HG02678 (cell line): ENCODE data around the gene MRPL28.
A peak's percentile ranks its signal among the peaks of the same experiment; 100 is the strongest.
"Not testable (repeated sequence)": the region's sequence is repeated elsewhere in the genome, so short reads cannot be mapped to it uniquely, and the experiment has no call there.

ENCODE experiments used
- ATAC-seq: cut with Tn5 transposase; IDR thresholded peaks from one replicate; pipeline ENCODE4 v1.9.1; 2021; ENCODE audit warnings: mild to moderate bottlenecking, moderate library complexity; ENCODE audit not compliant: unreplicated experiment

MRPL28 gene

DNA sequence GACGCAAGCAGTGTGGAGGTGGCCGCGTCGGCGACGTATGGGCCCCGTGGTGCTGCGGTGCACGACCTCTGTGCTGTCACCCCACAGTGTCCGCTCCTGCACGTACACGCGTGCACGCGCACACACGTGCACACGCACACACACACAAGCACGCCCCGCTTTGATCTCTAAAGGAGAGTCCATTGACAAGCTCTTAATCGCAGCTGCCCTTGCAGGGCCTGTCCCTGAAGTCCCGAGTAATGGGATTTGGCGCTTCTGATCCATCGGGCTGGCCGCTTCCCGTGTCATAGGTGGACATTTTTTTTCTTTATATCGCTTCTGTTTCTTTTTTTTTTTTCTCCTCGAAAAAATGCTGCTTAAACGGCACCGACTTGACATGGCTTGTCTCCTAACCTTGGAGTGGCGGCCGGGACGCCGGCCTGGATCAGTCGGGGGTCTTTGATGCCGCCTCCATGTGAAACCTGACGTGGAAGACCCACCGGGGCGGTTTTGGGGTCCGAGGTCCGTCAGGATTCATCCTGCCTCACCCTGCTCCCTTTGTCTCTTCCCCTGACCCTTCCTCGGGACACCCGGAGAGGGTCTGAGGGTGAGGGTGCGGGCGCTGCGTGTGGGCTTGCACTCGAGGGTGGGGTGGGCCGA is 9.5 kb downstream of the MRPL28 start:
- no peak for ATAC-seq

DNA sequence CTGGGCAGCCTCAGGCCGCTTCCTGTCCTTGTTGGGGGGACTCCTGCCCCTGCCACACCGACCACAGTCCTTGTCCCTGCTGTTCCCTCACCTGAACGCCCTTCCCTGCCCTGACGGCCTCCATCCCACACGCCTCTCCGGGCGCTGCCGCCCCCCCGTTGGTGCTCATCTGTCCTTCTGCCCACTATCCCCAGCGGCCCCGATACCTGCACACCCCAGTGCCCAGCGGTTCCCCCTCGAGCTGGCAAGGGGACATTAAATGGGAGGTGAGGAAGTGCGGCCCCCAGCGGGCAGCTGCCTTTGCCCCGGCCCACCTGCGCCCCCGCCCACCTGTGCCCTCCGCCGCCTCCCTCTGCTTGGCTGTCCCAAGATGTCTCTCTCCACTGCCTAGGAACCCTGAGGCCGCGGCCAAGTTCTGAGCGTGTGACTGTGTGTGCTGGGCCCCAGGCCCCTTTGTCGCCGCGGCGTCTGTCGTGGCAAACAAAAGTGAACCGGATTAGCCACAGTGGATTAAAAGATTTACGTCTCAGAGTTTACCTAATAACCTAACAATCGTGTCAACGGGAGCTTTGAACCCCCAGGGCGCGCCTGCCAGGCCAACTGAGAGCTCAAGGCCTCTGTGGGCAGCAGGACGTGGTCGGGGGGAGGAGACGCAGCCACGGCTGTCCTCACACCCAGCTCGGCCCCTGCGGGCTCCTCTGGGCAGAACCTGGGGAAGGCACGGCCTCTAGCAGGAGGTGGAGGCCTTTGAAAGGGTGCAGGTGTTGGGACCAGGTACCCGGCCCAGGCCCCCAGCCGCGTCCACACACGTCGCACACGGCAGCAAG is 10.3 kb downstream of the MRPL28 start:
- ATAC-seq: no peak

DNA sequence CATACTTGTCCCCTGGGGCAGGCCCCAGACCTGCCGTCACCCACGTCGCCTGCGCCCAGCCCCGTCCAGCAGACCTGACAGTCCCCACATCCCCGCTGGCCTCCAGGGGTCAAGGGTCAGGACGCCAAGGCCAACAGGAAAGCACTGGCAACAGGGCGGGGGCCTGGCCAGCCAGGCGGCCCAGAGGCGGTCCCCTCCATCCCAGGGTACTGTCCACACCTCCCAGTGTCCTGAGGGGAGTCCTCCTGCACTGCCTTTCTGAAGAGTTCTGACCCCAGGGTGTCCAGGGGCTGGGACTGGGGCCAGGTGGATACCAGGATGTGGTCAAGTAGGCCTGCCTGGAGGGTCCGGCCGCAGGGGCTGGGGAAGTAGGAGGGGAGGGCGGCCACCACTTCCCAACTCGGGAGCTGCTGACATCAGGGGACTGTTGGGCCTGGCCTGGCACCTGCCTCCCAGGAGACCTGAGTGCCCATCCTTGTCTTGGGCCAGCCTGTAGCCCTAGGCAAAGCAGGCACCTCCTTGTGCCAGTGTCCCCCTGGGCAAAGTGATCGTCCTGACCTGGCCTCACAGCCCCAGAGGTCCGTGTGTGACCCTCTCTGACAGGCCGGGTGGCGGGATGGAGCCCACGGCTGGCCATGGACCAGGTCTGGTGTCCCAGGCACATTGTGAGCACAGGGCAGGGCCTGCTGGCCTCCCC is 11.1 kb downstream of the MRPL28 start:
- ATAC-seq: no peak

DNA sequence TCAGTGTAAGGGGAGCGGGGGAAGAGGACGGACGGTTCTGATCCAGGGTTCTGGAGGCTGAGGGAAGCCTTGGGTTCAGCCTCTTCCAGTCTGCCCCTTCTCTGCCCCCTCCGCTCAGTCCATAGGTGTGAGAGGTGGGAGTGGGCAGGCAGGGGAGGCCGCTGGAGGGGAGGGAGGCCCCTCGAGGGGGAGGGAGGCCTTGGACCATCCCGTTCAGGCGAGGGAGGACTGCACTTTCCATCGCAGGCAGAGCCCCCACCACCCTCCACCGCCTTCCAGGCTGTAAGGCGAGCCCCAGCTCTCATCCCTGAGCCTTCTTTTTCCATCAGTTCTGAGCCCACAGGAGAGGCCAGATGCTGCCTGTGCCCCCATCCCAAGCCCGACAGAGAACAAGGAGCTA is 13.6 kb downstream of the MRPL28 start:
- no peak for ATAC-seq

DNA sequence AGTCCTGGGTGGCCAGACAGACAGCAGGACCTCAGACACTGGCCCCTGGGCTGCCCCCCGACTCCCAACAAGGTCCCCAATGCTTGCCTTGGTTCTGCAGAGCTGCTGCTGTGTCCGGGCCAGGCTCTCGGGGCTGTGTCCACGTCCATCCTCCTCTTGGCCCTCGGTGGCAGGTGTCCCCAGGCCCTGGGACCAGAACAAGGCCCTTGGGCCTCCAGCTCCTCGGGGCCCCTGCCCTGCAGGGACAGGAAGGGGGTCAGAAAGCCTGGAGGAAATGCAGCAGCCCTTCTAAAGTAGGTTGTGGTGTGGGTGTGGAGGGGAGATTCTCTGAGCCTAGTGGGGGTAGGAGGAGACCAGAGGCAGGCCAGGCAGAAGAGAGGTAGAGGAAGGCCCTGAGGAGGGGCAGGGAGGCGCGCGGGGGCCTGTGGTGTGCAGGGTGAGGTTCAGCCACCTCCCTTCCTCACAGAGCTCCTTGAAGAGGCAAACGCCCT is 15.3 kb downstream of the MRPL28 start:
- ATAC-seq: no peak

DNA sequence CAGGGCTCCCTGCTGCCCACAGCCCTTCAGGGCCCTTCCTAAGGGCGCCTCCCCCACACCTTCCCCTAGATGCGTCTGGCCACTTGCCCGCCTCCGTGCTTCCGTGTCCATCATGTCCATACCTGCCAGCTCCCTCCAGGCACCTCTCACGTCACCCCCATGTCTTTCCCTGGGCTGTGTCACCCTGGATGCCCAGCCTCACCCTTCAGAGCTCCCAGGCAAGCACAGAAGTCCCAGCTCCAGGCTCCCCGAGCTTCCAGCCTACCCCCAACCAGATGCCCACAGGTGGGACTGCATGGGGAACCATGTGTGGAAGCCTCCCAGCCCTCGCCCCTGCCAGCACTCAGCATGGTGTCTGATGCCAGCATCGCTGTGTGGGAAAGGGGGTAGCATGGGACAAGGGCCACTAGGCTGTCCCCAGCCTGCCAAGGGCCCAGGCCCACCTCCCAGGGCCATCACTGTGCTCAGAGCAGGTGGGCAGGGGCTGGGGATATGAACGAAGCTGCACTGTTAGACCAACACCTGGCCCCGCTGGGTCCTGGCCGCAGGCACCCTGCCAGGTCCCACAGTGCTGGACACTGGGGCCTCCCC is 16.0 kb downstream of the MRPL28 start:
- no peak for ATAC-seq

DNA sequence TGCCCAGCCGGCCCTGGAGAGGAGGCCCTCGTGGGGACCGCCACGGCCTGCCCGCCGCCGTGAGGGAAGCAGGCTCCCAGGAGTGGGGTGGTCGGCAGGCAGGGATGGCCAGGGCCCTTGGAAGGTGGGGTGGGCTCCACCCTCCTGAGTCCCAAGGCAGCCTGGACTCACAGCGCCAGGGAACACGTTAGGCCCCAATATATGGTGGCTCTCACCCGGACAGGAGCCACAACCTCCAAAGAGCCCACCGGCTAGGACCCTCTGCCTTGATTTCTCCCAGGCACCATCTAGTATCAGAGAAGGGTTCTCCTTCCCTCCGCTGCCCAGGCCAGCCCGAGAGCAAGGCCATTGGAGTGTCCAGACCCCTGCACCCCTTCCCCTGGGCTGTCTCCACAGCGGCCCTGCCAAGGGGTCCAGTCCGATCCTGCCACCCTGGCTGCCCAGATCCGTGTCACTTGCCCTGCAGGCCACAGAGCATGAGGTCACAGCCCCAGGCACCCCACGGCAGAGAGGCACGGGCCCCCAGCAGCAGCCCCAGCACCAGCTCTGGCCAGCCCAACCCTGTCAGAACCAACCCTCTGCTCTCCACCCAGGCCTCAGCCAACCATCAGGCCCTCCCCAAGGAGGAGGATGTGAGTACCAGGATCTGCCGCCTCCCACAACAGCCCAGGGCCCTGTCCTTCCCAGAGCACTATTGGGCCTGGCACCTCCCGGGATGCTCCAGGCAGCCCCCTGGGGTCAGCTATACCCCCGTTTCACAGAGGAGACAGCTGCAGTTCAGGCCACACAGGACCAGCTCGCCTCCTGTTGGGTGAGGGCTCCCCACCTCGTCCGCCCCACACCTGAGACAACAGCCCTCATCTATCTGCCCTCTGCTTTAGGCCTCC is 16.7 kb downstream of the MRPL28 start:
- no peak for ATAC-seq

DNA sequence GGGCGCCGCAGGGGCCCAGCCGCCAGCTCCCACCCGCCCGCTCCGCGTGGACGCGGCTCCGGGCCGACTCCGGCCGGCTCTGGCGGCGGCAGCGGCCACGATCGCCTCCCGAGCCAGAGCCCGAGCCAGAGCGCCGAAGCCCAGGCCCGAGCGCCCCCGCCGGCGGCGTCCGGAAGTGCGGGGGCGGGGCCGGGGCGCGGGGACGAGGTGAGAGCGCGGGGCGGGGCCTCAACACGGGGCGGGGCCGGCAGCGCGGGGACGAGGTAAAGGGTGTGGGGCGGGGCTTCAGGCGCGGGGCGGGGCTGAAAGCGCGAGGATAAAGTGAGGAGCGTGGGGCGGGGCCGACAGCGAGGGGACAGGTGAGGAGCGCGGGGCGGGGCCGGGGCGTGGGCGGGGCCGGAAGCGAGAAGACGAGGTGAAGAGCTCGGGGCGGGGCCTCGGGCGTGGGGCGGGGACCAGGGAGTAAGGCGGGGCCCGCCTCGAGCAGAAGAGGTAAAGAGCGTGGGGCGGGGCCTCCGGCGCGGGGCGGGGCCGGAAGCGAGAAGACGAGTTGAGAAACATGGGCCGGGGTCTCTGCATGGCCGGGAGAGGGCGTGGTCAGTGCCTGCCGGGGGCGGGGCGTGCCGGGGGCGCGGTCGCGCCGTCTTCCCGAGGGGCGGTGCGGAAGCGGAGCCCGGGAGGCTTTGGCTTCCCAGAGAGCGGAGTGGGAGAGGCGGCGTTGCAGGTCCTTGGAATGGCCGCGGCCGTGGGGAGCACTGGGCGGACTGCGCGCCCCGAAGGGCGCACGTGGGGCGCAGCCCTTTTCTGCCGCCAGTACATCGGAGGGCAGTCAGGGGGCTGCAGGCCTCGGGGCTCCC is 17.6 kb downstream of the MRPL28 start, which contains the start of gene AXIN1:
TSS of gene AXIN1 (minus strand) at position 177 of the 857 bp plus-strand sequence. CDS start 5,698 bp downstream, outside the sequence.
- peak; percentile 67 for ATAC-seq

DNA sequence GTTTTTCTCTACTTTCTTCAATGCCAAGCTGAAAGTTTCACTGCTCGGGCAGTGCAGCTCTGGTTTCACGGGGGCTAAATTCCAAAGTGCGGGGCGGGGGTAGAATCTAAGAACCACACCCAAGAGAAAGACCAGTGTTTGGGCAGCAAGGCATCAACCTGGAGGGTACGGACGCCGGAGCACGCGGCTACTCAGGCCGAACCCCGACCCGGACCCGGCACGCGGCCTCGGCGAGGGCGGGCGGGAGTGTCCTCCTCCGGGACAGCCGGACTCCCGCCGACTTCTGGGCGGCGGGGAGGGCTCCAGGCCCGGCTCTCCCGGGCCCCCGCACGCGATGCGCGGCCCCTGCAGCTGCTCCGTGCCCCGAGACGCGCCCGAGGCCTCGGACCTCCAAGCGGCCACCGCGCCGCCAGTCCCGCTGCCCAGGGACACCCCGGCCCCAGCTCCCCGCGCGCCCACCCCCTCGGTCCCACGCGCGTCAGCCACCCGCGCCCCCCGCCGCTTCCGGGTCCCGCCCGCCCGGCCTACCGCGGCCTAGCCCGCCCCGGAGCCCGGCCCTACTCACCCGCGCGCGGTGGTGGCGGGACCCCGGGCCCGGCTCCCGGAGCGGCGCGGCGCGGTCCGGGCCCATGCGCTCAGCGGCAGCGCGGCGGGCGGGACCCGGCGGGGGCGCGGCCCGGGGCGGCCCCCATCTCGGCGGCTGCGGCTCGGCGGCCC is 18.4 kb downstream of the MRPL28 start:
- ATAC-seq: peak; percentile 17

DNA sequence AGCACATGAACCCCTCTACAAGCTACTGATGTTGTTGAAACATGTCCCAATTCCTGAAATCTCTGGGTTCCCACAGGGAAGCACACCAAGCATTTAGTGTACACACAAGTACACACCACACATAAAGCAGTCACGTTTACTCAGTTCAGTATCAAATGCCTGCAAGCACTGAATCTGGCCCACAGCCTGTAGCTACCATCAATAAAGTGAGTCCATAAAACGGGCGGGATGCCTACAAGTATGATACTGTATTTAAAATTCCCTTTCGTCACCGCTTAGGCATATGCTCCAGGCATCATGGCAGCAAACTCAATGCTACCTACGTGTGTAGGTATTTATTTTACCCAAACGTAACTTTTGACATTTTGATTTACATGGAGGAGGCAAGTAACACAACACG is 20.1 kb downstream of the MRPL28 start:
- ATAC-seq: no peak

DNA sequence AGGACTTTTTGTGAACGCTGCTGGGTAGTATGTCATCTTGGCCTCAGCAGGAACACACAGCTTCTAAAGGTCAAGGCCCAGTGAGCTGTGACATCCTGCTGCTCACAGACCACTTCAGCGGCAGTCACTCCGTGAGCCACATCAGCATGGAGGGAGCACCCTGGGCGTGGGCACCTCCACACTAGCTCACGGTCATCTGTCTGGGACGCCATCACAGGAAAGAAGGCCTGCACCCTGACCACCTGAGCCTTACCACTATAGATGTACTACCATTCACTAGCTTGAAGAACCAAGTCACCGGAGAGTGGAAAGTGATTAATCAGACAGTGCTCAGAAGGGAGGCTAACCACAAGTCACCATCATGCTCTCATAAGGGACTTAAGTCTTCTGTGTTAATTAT is 21.1 kb downstream of the MRPL28 start:
- no peak for ATAC-seq

DNA sequence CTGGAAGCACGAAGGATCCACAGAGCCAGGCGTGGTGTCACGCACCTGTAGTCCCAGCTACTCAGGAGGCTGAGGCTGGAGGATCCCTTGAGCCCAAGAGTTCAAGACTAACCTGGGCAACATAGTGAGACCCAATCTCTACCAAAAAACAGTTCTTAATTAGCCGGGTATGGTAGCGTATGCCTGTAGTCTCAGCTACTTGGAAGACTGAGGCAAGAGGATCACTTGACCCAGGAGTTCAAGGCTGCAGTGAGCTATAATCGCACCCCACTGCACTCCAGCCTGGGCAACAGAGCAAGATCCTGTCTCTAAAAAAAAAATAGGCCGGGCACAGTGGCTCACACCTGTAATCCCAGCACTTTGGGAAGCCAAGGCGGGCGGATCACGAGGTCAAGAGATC is 21.8 kb downstream of the MRPL28 start:
- ATAC-seq: not testable (repeated sequence)

DNA sequence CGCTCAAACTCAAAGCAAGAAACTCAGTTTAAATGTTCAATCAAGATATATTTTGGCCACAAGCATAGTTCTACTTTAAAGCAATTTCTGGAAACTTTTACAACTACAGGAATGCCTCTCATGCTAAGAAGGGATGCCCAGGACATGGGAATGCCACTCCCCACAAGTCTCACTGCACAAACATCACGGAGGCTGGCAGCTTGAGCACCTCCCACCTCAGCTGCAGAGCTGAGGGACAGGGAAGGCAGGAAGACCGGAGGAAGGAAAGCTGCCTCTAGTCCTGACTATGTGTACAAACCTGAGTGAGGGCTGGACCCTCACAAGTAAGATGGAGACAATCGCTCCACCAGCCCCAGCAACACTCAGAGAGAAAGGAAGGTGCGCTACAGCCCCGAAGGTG is 23.1 kb downstream of the MRPL28 start:
- no peak for ATAC-seq

DNA sequence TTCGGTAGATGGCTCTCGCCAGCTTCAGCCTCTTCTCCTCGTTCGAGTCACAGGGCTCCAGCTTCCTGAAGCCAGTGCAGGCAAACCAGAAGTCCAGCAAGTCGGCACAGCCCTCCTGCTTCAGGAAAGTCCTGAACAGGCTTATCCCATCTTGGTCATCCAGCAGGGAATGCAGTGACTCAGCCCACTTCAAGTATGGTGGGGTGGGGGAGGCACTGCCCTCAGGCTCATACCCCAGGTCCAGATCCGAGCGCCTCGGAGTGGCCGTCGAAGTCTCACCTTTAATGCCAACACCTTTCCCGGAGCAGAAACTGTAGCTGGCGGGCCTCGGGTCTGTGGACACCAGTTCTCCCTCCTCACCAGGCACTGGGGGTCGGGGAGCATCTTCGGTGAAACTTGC is 23.8 kb downstream of the MRPL28 start:
- no peak for ATAC-seq

DNA sequence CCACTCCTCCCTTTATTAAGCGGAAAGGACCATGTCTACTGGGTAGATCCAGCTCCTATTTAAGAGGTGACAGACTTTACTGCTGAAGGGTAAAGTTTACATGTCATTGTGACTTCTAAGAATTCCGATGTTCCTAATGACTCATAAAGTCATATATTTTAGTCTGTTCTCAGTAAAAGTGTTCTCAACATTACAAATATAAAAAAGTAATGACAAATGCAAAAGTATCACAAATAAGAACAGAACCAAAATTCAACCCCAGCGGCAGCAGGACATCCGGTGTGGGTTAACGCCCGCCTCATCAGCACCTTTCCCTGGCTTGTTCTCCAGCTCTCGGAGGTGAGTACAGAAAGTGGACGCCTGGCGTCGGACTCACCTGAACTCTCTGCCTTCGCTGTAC is 24.6 kb downstream of the MRPL28 start:
- no peak for ATAC-seq

DNA sequence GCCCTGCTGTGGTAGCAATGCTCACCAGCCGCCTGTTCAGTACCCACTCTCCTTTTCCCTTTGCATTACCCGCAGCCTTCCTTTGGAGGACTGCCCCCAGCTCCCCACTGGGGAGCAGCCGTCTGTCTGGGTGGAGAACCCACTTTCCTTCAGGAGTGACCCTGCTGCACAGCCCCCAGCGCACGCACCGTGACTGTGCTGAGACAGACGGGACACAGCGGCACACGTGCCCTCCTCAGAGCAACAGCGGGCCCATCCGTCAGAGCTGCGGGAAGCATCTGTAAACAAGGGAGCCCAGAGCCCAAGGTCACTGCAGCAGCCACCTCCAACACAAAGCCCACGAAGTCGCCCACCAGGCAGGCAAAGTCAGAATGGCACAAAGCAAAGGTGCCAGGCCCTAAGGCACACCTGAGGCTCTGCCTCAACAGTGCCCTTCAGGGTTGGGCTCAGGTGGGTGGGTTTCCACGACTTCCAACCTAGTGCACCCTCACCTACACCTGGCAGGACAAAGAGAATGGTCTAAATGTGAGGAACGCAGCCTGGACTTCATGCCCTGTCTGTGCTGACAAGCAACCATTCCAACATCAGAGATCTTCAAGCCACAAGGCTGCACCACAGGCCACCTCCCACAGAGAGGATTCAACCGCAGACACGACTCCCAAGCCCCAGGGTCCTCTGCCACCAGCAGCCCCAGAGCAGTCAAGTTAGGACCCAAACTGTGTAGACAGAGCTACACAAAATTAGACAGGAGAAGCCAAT is 27.7 kb downstream of the MRPL28 start:
- no peak for ATAC-seq

DNA sequence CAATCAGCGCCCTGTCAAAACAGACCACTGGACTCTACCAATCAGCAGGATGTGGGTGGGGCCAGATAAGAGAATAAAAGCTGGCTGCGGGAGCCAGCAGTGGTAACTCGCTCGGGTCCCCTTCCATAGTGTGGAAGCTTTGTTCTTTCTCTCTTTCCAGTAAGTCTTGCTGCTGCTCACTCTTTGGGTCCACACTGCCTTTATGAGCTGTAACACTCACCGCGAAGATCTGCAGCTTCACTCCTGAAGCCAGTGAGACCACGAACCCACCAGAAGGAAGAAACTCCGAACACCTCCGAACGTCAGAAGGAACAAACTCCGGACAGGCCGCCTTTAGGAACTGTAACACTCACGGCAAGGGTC is 28.4 kb downstream of the MRPL28 start:
- not testable (repeated sequence) for ATAC-seq
